ENCODE measurements around the gene TMIGD2.

DNA sequence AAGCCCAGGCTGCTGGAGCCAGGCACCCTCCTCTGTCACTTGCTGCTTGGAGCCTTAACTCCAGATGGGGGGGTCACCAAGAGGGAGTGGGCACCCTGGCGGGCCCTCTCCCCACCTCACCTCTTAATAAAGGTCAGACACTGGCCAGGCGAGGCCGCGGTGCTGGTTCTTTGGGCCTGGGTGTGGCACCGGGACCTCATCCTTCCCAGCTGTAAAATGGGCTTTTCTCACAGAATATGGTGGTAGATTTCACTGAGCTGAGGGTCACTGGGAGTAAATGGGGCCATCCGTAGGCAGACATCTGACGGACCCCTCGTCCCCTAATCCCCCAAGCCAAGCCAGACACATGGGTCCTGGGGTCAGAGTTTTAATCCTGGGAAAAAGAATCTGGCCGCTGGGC is 21.5 kb upstream of the TMIGD2 start:
- no peak for TF ChIP-seq ZFP30 (CRISPR knock-in tag; IDR thresholded peaks at IDR 0.05)
- no peak for TF ChIP-seq ARNTL (CRISPR knock-in tag; IDR thresholded peaks at IDR 0.05; ENCODE audit: borderline replicate concordance, low read depth)
- TF ChIP-seq CSDC2 (CRISPR knock-in tag; IDR thresholded peaks at IDR 0.05): no peak

Measured in SK-N-SH treated with all-trans-retinoic acid at 6 μM for 48 hours (cell line).